ENCODE results near the gene SHH.

Gene SHH

DNA sequence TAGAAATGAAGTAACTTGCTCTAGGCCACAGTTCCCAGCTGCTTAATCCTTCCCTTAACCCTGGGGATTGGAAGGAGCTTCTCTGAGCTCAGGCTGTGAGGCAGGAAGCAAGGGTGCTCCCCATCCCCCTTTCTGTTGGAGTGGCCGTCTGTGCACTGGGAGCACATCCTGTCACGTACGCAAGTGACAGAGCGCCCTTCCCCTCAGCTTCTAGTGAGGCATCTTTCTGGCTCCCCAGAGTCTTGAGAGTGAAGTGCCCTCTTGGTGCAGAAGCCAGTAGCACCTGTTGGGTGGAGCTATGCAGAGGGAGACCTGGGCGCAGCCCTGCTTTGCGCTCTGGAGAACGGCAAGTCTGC lies 47.8 kb downstream of the SHH start:
- DNase-seq (ENCODE audit: low spot score), result no peak

DNA sequence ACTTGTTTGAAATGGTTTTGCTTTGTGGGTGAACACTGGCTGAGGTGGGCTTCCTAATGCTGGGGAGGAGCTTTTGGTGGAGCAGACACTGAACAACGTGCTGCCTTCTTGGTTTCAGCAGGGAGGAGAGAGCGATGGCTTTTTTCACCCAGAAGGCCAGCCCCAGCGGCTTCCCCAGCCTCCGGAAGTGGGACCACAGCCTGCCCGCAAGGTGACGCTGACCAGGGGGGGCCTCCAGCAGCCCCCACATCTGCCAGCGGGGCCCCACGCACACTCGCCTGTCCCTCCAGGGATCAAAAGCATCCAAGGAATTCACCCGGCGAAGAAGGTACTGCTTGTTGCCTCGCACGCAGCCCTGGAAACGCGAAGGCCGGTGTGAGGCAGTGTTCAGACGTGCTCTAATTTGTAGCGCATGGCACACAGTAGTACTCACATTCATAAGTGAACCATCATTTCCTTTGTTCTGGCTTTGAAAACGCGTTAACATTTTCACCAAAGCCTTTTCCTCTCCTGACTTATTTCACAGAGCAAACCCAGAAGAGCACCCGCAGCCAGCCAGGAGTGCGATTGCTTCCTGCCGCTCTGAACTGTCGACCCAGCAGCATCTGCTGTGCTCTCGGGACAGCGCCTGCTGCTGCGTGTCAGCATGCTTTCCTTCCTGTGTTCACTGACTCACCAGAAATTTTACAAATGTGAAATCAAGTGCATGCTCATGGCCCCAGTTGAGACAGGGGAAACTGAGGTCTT lies 48.4 kb downstream of the SHH start:
- no peak for DNase-seq (ENCODE audit: low spot score)

- DNase-seq (ENCODE audit: low spot score), result no peak
Measured at GRCh38 chr7:155763122-155763521, 49.1 kb downstream of the SHH start.

- no peak for DNase-seq (ENCODE audit: low spot score)
Measured at GRCh38 chr7:155762655-155763054, 49.6 kb downstream of the SHH start.

DNA sequence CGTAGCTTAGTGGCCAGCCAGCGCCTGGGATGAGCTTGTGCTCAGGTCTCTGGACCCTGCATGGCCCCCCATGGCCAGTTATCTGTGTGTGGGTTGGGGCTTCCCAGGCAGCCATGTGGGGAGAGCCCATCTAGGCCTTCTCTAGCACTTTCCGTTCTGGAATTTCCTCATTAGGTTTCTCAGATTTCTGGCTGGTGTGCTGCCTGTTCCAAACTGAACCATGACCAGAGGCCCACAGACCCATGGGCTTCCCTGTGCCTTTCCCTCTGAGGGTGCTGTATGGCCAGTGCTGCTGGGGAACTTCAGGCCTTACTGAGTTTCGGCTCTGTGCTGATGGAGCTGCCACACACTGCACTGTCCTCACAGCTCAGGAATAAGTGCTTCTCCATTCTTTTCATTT lies 50.2 kb downstream of the SHH start:
- DNase-seq (ENCODE audit: low spot score), result no peak

- DNase-seq (ENCODE audit: low spot score), result no peak
Measured at GRCh38 chr7:155761162-155761561, 51.1 kb downstream of the SHH start.

- DNase-seq (ENCODE audit: low spot score), result no peak
Measured at GRCh38 chr7:155759740-155760430, 52.4 kb downstream of the SHH start.

GRCh38 chr7:155758348-155758747 lies 53.9 kb downstream of the SHH start:
- DNase-seq (ENCODE audit: low spot score), result no peak

GRCh38 chr7:155756322-155756721 lies 55.9 kb downstream of the SHH start:
- no peak for DNase-seq (ENCODE audit: low spot score)

DNA sequence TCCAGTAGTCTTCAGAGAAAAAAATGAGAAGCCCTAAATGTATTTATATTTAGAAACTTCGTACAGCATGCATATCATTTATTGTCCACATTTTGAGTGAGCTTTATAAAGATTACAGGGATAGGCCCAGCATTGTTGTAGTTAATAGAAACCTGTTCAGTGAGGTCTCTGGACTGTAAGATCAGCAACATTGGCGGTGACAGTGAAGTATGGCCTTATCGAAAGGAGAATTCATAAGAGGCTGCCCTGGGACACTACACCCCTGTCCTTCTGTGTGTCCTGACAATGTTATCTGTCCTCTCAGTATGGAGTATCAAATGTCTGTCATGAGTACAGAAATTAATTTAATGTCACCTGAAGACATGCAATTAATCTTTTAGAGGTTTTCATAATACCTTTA lies 57.2 kb downstream of the SHH start:
- DNase-seq (ENCODE audit: low spot score), result no peak

GRCh38 chr7:155754165-155754564 lies 58.1 kb downstream of the SHH start:
- no peak for DNase-seq (ENCODE audit: low spot score)

GRCh38 chr7:155753446-155753965 lies 58.8 kb downstream of the SHH start:
- DNase-seq (ENCODE audit: low spot score), result no peak

DNA sequence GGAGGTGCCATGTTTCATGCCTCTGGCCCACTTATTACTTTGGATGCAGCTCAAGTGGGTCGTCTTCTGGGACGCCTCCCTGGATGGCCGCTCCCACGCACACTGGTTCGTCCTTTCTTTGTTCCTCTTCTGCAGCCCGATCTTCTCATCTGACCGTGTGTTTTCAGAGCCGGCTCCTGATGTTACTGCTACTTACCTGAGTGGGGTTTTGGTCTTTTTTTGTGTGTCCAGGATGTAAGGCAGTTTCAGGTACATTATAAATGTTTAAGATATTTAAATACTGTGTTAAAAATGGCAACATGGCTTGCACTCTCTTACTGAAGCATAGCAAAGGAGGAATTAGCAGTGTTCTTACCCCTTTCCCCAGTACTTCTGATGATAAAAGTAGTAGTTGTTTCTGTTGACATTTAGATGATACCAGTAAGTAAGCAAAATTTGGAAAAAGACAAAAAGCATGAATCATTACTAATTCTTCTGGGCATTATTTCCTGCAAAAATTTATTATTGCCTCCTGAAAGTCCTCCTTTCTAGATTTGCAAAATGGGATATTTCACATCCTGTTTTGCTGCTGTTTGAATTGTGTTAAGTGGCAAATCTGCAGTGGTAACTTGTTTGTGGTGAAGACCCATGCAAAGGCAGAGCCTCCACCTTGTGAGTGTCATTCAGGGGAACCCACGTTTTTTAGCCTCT lies 59.4 kb downstream of the SHH start:
- no peak for DNase-seq (ENCODE audit: low spot score)

DNA sequence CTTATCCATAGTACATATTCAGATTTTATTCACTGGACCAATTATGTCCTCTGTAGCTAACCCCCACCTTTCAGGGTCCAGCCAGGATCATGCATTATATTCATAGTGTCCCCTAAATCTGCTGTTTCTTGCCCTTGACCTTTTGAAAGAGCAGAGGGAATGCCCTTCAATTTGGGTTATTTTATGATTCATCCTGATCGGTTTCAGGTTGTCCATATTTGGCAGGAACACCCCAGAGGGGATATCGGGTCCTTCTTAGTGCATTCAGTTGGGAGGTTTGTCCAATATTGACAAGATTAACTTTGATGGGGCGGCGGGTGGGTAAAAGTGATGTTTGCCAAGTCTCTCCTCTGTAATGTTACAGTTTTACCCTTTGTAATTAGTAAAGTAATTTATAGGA lies 60.9 kb downstream of the SHH start:
- no peak for DNase-seq (ENCODE audit: low spot score)

- DNase-seq (ENCODE audit: low spot score), result no peak
Measured at GRCh38 chr7:155750255-155751125, 61.8 kb downstream of the SHH start.
